GM19397 (cell line): Measurements from ENCODE around the gene B3GAT3.
"Not testable (repeated sequence)": the region's sequence is repeated elsewhere in the genome, so short reads cannot be mapped to it uniquely, and the experiment has no call there.

Source experiments
- ATAC-seq: cut with Tn5 transposase; IDR thresholded peaks from one replicate; pipeline ENCODE4 v1.9.1; 2021; ENCODE audit warnings: mild to moderate bottlenecking, moderate library complexity; ENCODE audit not compliant: unreplicated experiment

B3GAT3 gene

GRCh38 chr11:62621567-62622470, at the start of gene B3GAT3:
Gene B3GAT3 (minus strand): TSS chr11:62621986. CDS start chr11:62621947, 39 bp downstream.
- peak; percentile 93 for ATAC-seq

- ATAC-seq = no peak
Observed at GRCh38 chr11:62671236-62671607, 49.4 kb upstream of the B3GAT3 start.

- ATAC-seq = no peak
Observed at GRCh38 chr11:62669420-62670161, 47.8 kb upstream of the B3GAT3 start.

- no peak for ATAC-seq
Observed at GRCh38 chr11:62667460-62667859, 45.7 kb upstream of the B3GAT3 start.

GRCh38 chr11:62666259-62666926, 44.6 kb upstream of the B3GAT3 start:
- no peak for ATAC-seq

GRCh38 chr11:62665599-62666258, 43.9 kb upstream of the B3GAT3 start:
- ATAC-seq = no peak

- ATAC-seq = peak; percentile 86
Observed at GRCh38 chr11:62665075-62665598, 43.4 kb upstream of the B3GAT3 start, which contains the start of the genes C11orf98 and CSKMT. Gene C11orf98 (minus strand): TSS chr11:62665210. CDS start chr11:62665169, 41 bp downstream. Gene CSKMT (plus strand): TSS chr11:62665312. CDS start chr11:62665880, 568 bp downstream.

GRCh38 chr11:62664405-62665074, 42.8 kb upstream of the B3GAT3 start:
- peak; percentile 16 for ATAC-seq

GRCh38 chr11:62656796-62657429, 35.1 kb upstream of the B3GAT3 start:
- ATAC-seq = no peak

- ATAC-seq = no peak
Observed at GRCh38 chr11:62654297-62654696, 32.5 kb upstream of the B3GAT3 start.

- ATAC-seq = peak; percentile 5
Observed at GRCh38 chr11:62652161-62653006, 30.6 kb upstream of the B3GAT3 start.

- ATAC-seq = not testable (repeated sequence)
Observed at GRCh38 chr11:62650283-62650682, 28.5 kb upstream of the B3GAT3 start.

GRCh38 chr11:62649486-62649885, 27.7 kb upstream of the B3GAT3 start:
- ATAC-seq = no peak

GRCh38 chr11:62648967-62649364, 27.2 kb upstream of the B3GAT3 start:
- ATAC-seq = no peak

GRCh38 chr11:62648185-62648966, 26.6 kb upstream of the B3GAT3 start:
- ATAC-seq = no peak

GRCh38 chr11:62647609-62648005, 25.8 kb upstream of the B3GAT3 start:
- no peak for ATAC-seq

- no peak for ATAC-seq
Observed at GRCh38 chr11:62646825-62647608, 25.2 kb upstream of the B3GAT3 start.
